Suppressor macrophage treated with lipopolysaccharide for 4 hours (primary cell): Measurements from ENCODE around the gene LRRC37B.
"Not testable (repeated sequence)": the region's sequence is repeated elsewhere in the genome, so short reads cannot be mapped to it uniquely, and the experiment has no call there.

ENCODE experiments used
- DNase-seq: peaks from one replicate; pipeline ENCODE4 v3.0.0-alpha.2; 2020

The LRRC37B gene

DNA sequence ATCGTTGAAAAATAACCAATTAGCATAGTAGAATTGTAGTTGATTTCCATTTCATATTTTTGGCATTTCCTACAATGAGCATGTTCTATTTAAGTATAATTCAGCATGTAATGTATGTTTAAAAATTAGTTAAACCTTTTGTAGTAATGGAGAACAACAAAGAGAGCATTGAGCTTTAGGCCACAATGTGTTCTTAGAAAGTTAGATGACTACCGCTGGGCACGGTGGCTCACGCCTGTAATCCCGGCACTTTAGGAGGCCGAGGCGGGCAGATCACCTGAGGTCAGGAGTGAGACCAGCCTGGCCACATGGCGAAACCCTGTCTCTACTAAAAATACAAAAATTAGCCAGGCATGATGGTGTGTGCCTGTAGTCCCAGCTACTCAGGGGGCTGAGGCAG is 93.1 kb downstream of the LRRC37B start:
- not testable (repeated sequence) for DNase-seq

DNA sequence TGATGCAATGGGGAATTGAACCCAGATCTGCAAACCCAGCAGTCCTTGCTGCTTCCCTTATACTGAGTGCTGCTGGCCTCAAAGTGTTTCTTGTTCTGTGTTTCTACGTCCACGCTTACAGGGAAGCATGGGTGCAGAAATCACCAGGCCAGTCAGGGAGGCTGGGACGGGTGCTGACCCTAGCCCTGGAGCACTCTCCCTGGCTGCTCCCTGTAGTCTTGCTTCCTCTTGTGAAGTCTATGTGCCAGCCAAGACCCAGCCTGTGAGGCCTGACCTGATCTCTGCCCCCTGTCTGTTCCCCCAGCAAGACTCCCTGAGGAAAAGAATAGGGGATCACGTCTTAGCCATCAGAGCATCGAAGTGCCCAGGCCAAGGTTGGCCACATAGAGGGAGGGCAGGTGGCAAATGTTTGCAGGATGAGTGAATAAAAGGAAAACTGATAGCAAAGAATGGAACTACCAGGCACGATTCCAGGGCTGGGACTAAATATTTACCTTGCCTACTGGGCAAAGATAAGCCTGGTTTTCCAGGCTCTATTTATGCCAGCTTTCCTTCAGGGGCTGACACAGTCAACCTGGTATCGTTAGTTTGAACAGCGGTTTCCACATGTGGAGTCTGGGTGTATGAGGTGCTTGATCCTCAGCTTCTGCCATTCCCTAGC is 93.9 kb downstream of the LRRC37B start:
- no peak for DNase-seq

DNA sequence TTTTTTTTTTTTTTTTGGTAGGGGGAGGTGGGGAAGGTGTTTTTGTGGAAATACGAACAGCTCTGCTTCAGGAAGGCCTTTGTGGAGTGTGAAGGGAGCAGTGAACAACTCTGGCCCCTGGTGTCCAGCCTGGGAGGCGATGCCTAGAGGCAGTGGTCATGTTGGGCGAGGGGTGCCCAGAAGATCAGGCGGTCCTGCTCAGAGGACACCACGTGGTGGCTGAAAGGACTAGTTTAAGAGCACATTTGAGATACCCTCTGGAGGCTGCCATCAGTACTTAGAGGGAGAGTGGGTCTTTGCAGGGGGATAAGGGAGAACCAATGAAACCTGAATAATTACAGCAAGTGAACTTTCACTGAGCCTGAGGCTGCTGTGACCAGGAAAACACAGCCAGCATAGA is 95.0 kb downstream of the LRRC37B start:
- DNase-seq, result no peak

DNA sequence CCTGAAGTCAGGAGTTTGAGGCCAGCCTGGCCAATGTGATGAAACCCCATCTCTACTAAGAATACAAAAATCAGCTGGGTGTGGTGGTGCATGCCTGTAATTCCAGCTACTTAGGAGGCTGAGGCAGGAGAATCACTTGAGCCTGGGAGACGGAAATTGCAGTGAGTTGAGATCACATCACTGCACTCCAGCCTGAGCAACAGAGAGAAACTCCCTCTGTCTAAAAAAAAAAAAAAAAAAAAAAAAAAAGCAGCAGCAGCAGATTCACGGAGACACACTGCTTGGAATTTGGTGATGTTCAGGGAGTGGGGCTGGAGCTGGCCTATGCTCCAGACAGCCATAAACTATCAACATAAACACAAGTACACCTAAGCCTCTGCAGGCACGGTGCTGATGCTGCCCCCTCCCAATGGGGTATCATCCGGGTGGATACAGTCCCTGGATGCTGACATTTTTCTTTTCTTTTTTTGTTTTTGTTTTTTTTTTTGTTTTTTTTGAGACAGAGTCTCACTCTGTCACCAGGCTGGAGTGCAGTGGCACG is 95.5 kb downstream of the LRRC37B start:
- no peak for DNase-seq
